HCT116 (cell line): ENCODE measurements around the gene IL31RA.
"Not testable (repeated sequence)": the region's sequence is repeated elsewhere in the genome, so short reads cannot be mapped to it uniquely, and the experiment has no call there.

Experiments used
- CTCF ChIP-seq, 3 experiments: fragments of 200-600 bp in 1 of 3; sonication (generic) in 1 of 3; IDR thresholded peaks in 2 of 3; conservative IDR thresholded peaks in 1 of 3; 2 replicates each; pipeline ENCODE4 v1.5.1; 2012 to 2017; ENCODE audit warnings: low read depth in 2 of 3, low read length in 2 of 3, antibody characterized with exemption in 1 of 3, borderline replicate concordance in 1 of 3, control low read depth in 1 of 3, mild to moderate bottlenecking in 1 of 3, mixed read lengths in 1 of 3, mixed run types in 1 of 3, moderate library complexity in 1 of 3; ENCODE audit not compliant: insufficient read depth in 1 of 3
- EGR1 ChIP-seq: IDR thresholded peaks from 2 replicates; pipeline ENCODE4 v1.6.1; 2012; ENCODE audit warnings: low read depth
- EZH2 ChIP-seq: fragments of 200-600 bp; sonication (generic); IDR thresholded peaks from 2 replicates; pipeline ENCODE4 v1.6.1; 2017; ENCODE audit warnings: antibody characterized with exemption, mixed run types
- EZH2phosphoT487 ChIP-seq: fragments of 200-600 bp; IDR thresholded peaks from 2 replicates; pipeline ENCODE4 v1.6.1; 2018; ENCODE audit warnings: antibody characterized with exemption, borderline replicate concordance
- JUND ChIP-seq: IDR thresholded peaks from 2 replicates; pipeline ENCODE4 v1.6.1; 2012
- POLR2A ChIP-seq: IDR thresholded peaks from 2 replicates; pipeline ENCODE4 v1.7.0; 2011; ENCODE audit warnings: borderline replicate concordance; ENCODE audit not compliant: insufficient read depth, insufficient read length; ENCODE audit errors: extremely low read depth
- POLR2AphosphoS5 ChIP-seq: IDR thresholded peaks from 2 replicates; pipeline ENCODE4 v1.6.1; 2011; ENCODE audit warnings: mild to moderate bottlenecking, low read depth, low read length, moderate library complexity
- TCF7L2 ChIP-seq: IDR thresholded peaks from 2 replicates; pipeline ENCODE4 v1.7.0; 2011; ENCODE audit warnings: borderline replicate concordance, inconsistent platforms; ENCODE audit not compliant: insufficient read depth, insufficient read length; ENCODE audit errors: extremely low read depth
- ZFX ChIP-seq: fragments of 450-650 bp; IDR thresholded peaks from 2 replicates; pipeline ENCODE4 v1.6.1; 2017
- TF ChIP-seq, protein P1 (sequence below): IDR thresholded peaks from 2 replicates; pipeline ENCODE4 v1.6.1; 2012
- TF ChIP-seq, protein P2 (sequence below): IDR thresholded peaks from 2 replicates; pipeline ENCODE4 v1.6.1; 2012; ENCODE audit warnings: low read depth

GRCh38 chr5:55808814-55809213, 42.3 kb upstream of the IL31RA start:
- TF ChIP-seq CTCF (IDR thresholded peaks at IDR 0.05 in 2 of 3, conservative IDR thresholded peaks at IDR 0.05 in 1 of 3; ENCODE audit: borderline replicate concordance in 1 of 3, insufficient read depth in 1 of 3, low read depth in 2 of 3, low read length in 2 of 3); POLR2AphosphoS5; EZH2; POLR2A; EZH2phosphoT487; EGR1; ZFX; TCF7L2; JUND: not testable (repeated sequence)
- TF ChIP-seq, protein P1, sequence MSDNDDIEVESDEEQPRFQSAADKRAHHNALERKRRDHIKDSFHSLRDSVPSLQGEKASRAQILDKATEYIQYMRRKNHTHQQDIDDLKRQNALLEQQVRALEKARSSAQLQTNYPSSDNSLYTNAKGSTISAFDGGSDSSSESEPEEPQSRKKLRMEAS, result not testable (repeated sequence)
- TF ChIP-seq, protein P2, sequence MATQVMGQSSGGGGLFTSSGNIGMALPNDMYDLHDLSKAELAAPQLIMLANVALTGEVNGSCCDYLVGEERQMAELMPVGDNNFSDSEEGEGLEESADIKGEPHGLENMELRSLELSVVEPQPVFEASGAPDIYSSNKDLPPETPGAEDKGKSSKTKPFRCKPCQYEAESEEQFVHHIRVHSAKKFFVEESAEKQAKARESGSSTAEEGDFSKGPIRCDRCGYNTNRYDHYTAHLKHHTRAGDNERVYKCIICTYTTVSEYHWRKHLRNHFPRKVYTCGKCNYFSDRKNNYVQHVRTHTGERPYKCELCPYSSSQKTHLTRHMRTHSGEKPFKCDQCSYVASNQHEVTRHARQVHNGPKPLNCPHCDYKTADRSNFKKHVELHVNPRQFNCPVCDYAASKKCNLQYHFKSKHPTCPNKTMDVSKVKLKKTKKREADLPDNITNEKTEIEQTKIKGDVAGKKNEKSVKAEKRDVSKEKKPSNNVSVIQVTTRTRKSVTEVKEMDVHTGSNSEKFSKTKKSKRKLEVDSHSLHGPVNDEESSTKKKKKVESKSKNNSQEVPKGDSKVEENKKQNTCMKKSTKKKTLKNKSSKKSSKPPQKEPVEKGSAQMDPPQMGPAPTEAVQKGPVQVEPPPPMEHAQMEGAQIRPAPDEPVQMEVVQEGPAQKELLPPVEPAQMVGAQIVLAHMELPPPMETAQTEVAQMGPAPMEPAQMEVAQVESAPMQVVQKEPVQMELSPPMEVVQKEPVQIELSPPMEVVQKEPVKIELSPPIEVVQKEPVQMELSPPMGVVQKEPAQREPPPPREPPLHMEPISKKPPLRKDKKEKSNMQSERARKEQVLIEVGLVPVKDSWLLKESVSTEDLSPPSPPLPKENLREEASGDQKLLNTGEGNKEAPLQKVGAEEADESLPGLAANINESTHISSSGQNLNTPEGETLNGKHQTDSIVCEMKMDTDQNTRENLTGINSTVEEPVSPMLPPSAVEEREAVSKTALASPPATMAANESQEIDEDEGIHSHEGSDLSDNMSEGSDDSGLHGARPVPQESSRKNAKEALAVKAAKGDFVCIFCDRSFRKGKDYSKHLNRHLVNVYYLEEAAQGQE, result not testable (repeated sequence)
